MM.1S (cell line): ENCODE measurements around the gene NUMB.

Experiments
- EZH2 ChIP-seq: fragments of 300-600 bp; sonication (generic); optimal IDR thresholded peaks from 2 replicates; pipeline ENCODE3; 2017; ENCODE audit warnings: low read depth, mild to moderate bottlenecking, antibody characterized with exemption, low read length, mixed read lengths
- EZH2phosphoT487 ChIP-seq: fragments of 300-600 bp; sonication (generic); IDR thresholded peaks from 2 replicates; pipeline ENCODE4 v1.6.1; 2018; ENCODE audit warnings: antibody characterized with exemption, low read length
- TF ChIP-seq, protein P1 (sequence below): fragments of 300-600 bp; sonication (generic); IDR thresholded peaks from 2 replicates; pipeline ENCODE4 v1.5.1; 2016; ENCODE audit warnings: antibody characterized with exemption, low read length, mixed read lengths

DNA sequence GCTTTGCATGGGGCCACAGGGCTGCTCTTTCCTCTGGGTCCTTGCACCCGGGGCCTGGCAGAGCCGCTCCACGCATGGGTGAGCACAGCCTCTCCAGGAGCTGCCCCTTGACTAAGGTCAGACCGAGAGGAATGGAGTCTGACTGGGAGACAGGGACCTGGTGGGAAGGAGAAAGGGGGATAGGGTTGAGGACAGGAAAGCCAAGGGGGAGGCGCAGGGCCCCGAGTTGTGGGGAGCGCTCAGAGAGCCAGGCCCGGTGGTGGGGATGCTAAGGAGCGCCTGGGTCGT is 205.1 kb downstream of the NUMB start:
- no peak for TF ChIP-seq EZH2
- no peak for TF ChIP-seq EZH2phosphoT487
- TF ChIP-seq, protein P1, sequence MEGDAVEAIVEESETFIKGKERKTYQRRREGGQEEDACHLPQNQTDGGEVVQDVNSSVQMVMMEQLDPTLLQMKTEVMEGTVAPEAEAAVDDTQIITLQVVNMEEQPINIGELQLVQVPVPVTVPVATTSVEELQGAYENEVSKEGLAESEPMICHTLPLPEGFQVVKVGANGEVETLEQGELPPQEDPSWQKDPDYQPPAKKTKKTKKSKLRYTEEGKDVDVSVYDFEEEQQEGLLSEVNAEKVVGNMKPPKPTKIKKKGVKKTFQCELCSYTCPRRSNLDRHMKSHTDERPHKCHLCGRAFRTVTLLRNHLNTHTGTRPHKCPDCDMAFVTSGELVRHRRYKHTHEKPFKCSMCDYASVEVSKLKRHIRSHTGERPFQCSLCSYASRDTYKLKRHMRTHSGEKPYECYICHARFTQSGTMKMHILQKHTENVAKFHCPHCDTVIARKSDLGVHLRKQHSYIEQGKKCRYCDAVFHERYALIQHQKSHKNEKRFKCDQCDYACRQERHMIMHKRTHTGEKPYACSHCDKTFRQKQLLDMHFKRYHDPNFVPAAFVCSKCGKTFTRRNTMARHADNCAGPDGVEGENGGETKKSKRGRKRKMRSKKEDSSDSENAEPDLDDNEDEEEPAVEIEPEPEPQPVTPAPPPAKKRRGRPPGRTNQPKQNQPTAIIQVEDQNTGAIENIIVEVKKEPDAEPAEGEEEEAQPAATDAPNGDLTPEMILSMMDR = no peak
